ENCODE results near the gene ASIC2.

ASIC2 gene

DNA sequence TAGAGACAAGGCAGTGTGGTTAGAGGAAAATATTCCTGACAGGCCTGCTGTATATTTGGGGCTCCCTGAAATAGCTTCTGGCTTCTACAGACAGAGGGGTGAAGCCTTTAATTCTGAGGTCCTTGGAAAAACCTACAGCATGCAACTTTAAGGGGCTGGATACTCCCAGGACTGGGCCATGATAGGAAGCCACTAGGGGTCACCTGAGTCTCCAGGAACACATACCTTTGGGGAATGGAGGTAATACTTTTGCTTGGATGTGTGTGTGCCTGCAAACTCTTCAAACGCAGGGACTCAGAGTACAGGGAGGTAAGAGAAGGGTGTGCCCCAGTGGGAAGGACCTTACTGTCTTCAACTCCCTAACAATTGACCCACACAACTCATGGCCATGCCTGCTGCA, 4.1 kb downstream of the ASIC2 start:
- DNase-seq (ENCODE audit: low read depth in 2 of 2) = no peak

DNA sequence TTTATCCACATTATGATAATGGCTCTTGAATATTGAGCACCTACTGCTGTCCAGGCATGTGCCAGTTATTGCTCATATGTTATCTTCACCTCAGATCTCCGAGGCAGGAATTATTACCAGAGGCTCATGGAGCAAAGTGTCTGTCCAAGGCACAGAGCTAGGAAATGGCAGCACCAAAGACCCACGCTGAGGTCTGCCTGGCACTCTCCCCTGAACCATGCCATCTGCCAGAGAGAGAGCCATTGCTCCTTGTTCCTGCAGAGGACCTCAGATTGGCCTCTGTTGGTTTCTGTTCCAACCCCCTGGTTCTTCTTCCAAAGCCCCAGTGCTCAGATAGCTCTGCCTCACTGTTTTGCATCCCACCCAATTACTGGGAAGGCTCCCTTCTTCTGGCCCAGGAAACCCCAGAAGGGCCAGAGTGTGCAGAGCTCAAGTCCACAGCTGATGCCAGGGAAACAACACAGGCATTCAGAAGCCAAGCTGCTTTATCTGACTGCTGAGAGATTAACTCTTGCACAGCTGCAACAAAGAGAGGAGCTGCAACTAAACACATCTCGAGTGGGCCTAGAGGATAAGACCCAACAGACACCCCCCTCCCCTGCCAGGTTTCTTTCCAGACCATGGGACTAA, 5.9 kb downstream of the ASIC2 start:
- DNase-seq (ENCODE audit: low read depth in 2 of 2) = no peak

DNA sequence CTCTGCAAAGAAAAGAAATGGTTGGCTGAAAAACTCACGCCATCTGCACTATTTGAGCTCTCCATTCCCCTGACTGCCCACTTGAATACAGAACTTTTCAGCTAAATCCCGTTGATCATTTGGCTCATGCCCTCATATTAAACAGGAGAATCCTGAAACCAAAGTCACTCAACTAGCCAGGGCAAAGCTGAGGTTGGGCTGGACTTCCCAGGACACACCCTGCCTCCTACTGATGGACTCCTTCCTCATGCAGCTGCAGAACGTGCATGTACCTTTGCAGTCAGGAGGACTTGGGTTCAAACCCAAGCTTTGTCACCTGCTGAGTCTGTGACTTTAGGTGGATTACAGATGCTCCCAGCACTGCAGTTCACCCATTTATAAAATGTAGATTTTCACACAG, 7.7 kb downstream of the ASIC2 start:
- DNase-seq (ENCODE audit: low read depth in 2 of 2) = no peak

DNA sequence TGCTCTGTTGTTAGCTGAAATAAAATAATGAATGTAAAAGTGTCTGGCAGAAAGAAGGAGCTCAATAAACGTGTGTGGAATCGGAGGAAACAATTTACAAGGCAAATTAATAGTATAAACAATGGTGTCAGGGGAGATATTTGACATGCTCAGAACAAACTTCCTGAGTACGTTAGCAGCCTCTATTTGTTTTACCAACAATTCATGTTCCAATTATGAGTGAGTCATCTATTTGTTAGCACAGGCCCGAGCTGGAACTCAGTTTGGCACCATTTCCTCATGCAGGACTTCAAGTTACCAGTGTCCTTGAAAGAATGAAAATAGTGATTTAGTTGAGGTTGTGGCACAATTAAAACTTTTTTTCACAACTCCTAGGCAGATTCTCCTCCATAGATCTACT, 9.1 kb downstream of the ASIC2 start:
- DNase-seq (ENCODE audit: low read depth in 2 of 2) = no peak

DNA sequence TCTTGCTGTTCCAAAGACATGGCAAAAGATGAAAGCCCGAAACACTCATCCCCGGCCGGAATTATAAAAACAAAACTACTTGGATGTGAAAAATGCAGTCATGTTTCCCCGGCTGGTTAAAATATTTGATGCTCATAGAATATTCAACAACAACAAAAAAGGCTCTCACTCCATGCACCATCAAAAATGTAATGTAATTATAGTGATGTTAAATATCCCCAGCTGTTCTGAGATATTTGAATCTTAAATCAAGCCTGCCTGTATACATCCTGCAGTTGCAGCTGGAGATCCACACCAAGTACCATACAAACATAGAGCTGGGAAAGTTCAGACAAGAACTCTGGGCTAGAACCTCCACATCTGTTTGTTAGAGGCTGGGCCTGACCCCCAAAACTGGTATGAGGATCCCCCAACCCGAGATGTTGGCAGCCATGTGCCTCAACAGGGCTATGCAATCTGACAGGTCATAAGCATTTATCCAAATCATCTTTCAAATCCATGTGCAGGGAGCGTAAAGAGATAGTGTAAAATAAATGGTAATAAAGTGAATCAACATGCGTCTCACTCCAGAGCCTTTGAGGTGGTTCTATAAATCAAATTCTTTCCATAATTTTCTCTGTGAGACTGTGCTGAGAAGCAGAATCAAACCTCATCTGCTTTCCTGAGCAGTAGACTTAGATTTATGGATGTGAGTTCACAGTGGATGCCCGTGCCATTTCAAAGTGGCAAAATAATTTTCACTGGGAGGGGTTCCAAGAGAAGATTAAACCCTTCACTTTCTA, 12.7 kb downstream of the ASIC2 start:
- DNase-seq (ENCODE audit: low read depth in 2 of 2) = no peak

DNA sequence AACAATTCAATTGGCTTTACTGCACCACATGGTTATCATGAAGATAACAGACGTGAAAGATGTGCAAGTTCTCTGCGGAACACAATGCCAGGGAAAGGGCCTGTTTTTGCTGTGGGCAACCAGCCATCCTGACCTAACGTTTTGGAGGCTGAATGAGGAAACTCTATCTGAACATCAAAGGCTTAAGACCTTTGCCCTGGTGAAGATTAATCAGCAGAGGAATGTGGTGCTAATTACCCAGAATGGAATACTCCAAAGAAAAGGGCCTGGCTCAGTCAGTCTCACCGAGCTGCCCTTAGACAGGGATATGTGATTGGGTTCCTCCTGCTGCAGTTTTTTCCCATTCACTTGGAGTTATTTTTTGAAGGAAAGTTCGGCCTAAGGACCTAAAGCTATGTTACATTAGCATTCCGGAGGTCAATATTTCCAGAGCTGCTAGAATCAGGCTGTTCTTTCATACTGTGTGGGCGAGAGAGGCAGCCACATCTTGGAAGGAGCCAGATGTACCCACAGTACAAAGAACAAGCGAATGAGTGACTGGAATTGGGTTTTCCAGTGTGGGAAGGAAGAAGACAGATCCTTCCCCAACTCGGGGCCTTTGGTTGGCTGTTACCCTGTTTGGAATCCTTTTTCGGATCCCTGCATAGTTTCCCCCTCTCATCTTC, 15.5 kb downstream of the ASIC2 start:
- DNase-seq (ENCODE audit: low read depth in 2 of 2) = no peak

DNA sequence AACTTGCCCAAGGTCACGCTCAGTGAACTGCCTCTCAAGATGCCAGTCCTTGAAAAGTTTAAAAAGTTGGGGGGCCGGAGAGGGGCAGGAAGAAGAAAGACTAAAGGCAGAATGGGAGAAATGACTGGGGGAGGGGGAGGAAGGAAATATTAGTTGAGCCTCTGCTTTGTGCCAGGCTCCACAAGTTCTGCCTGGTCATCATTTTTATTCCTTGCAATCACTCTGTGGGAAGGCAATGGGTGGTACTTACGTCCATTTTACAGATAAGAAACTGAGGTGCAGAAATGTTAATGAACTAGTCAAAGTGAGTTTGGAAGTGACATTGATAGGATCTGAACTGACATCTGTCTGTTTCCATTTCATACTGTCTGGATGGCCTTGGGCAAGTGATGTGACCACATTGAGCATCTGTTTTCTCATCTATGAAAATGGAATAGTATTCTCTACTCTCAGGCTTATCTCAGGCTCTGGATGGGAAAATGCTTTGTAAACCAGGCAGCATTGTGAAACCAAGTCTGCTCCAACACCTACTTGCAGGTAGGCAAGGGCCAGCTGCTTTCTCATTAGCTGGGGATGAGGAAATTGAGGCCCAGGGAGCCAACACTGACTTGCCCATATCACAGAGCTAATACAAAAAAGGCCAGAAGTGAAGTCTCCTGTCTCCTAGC, 19.2 kb downstream of the ASIC2 start:
- no peak for DNase-seq (ENCODE audit: low read depth in 2 of 2)

DNA sequence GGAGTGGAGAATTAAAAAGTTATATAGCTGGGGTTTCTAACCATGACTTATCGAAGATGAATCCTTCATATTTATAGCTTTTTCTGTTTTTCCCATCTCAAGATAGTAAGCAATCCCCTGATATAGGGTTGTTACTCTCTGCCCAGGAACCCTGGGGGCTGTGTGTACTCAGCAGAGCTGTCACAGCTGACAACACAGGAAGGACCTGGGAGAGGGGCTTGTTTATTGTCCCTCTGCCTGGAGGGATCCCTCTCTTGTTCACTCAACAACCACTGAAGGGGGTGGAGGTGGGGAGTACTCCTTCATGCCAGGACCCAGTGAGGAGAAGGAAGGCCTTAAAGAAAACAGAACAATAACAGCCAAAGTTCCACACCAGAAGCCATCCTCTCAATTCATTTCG, 19.8 kb downstream of the ASIC2 start:
- no peak for DNase-seq (ENCODE audit: low read depth in 2 of 2)

DNA sequence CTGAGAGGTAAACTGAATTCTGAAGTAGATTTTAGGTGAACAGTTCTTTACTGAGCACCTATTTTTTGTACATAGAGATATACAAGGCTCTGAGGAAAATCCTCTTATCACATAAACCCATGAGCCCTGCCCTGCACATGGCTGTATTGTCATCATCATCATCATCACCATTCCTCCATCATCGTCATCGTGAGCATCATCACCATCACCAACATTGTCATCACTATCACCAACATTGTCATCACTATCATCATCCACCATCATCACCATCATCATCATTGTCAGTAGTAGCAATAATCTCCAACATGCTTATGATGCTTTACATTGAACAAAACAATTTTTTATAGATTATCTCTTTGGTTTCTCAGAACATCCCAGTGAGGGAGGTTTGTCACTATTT, 20.7 kb downstream of the ASIC2 start:
- no peak for DNase-seq (ENCODE audit: low read depth in 2 of 2)

DNA sequence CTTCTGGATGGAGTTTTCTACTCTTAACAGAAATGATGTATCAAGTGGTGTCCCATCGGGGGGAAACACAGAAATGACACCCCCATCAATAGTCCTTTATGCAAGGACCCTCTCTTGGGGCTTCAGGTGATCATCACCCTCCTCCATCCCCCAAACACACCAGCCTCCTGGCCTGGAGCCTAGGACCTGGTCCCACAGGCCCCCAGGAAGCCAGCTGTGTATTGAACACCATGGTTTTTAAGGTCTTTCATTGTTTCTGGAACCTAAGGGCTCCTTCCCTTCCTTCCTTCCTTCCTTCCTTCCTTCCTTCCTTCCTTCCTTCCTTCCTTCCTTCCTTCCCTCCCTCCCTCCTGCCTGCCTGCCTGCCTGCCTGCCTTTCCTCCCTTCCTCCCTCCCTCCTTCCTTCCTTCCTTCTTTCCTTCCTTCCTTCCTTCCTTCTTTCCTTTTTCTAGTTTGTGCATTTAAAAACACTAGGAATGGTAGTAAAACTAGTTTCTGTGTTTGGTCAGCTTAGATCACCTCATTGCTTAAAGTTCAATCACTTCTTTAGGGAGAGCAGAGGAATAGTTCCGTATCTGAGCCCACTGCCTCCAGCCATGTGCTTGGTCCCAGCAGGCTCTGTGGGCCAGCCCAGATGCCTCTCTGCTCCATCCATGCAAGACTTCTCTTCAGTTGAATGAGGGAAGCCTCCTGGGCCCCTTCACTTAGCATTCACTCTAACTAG, 23.6 kb downstream of the ASIC2 start:
- DNase-seq (ENCODE audit: low read depth in 2 of 2) = no peak

DNA sequence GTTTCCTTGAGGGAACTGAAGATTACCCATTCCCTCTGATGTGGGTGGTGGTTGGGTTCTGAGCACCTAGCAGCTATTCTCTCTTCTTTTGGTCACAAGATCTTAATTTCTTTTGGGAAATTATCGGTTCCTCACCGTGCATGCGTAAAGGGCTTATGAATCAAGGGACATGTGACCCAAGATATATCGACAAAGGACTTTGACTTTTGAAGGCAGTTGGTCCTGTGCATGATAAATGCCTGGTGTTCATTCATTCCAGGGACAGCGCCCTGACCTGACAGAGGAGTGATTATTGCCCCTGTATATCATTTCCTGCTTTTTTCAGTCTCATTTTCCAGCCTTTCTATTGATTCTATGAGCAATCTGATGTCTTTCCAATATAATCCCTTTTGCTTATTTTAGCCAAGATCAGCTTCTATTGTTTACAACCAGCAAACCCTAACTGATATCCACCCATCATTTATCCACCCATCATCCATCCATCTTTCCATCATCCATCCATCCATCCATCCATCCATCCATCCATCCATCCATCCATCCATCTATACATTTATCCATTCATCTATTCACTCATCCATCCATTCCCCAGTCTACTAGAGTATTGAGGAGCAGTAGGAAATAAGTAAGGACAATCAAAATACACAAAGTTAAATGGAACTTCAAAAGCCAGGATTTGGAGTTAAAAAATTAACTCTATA, 25.1 kb downstream of the ASIC2 start:
- DNase-seq (ENCODE audit: low read depth in 2 of 2) = no peak

DNA sequence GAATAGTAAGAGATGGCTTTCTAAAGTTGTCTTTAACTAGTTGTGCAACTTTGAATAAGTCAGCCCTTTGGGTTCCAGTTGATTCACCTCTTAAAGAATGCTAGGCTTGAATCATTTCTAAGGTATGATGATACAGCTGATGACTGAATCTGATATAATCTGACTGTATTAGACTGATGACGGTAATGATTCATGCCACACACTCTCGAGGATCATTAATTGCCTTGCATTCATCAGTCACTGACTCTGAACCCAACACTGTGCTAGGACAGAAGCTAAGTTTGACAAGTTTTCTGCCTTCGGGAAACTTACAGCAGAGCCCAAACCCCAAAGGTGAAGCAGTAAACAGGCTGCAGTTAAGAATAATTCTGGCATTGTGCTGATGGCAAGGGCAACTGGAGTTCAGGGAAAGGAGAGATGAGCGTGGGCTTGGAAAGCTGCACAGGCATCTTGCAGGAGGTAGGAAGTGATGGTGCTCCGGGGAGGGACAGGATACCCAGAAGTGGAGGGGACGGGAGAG, 25.8 kb downstream of the ASIC2 start:
- no peak for DNase-seq (ENCODE audit: low read depth in 2 of 2)

DNA sequence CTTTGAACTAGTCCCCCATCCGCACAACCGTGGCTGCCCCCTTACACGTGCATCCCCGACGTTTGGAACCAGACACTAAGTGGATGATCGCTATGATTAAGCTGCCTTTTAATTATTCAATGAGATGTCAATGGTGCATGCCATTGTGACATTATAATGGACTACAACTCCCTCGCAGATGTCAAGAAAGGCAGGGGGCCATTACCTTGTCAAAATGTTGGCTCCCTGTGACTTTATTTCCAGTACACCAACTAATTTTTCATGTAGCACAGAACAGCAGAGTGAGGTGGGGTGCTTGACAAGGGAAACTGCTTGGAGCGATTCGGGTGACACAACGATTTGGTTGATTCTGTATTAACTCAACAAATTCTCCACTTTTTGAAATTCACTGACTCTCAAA, 26.5 kb downstream of the ASIC2 start:
- DNase-seq (ENCODE audit: low read depth in 2 of 2) = no peak

DNA sequence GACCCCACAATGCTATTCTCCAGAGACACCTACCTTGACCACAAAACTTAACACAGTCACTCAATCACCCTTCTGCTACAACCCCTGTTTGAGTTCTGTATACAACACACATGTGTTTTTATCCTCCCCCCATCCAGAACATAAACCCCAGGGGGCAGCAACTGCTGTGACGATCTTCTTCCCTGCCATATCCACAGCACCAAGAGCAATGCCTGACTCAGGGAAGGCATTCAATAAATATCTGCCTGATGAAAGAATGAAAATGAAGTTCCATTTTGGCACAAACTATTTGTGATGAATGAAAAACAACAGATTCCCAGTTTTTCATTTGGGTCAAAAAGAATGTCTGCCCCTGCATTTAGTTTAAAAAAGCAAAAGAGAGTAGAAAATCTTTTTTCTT, 27.0 kb downstream of the ASIC2 start:
- DNase-seq (ENCODE audit: low read depth in 2 of 2) = no peak

DNA sequence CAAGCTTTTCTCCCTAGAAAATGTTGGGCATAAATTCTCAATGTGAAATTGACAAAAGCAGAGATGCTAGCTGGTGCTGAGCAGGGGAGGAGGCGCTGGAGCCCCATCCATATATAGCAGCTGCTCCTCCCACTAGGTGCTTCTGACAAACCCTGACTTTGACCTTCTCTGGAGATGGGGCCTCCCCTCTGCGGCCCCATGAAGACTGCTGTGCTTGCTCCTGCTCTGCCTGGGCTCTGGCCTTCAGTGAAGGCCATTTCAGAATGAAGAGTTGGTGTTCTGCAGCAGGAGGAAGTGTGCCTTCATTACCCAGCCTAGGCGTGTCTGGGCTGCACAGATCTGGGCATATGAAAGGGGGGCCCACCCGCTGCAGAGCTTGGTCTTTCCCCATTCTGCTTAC, 29.7 kb downstream of the ASIC2 start:
- DNase-seq (ENCODE audit: low read depth in 2 of 2) = no peak

DNA sequence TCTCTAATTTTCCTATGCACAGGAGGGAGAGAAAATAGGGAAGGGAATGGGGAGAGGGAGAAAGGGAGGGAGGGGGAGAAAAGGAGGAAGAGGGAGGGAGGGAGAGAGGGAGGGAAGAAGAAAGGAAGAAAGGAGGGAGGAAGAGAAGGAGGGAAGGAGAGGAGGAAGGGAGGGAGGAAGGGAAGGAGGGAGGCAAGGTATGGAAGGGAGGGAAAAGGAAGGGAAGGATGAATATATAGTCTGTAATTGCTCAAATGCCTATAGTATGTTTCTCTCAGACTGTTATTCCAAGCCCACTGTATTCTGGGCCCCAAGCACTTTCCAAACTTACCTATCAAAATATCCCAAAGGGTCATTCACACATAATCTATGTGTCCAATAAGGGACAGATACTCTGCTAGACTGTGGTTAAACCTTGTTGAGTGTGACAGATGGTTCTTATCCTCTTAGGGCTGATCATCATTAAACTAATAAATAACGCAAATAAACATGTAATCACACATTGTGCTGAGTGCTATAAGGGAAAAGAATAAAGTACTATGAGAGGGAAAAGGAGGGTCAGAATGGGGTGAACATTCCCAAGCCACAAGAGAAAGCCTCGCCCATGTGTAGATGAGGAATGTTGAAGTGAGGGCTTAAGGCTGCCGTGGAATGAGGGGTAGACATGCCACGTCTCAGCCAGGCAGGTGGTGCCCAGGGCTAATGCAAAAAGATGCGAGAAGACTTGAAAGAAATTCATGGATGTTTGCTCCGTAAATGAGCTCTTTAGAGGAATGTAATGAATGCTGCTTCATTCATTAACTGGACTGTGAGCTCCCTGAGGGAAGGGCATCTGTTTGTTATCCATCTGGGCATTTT, 30.6 kb downstream of the ASIC2 start:
- DNase-seq (ENCODE audit: low read depth in 2 of 2) = no peak

DNA sequence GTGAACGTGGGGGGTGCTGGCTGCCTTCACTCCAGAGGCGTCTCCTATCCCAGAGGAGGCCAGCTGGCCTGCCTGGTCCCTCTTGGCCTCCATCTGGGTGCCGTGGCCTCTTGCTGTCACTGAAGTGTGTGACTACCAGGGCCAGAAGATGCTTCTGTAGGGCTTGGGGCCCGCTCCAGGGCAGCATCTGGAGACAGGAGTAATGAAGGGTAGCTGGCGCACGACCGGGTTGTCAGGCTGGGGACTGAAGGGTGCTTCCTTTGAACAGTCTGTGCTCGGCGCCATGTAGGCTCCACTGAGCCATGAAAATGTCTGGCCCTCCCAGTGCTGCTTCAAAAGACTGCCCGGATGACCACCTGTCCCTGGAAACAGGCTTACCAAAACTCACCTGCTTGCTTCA, 31.3 kb downstream of the ASIC2 start:
- DNase-seq (ENCODE audit: low read depth in 2 of 2) = no peak

DNA sequence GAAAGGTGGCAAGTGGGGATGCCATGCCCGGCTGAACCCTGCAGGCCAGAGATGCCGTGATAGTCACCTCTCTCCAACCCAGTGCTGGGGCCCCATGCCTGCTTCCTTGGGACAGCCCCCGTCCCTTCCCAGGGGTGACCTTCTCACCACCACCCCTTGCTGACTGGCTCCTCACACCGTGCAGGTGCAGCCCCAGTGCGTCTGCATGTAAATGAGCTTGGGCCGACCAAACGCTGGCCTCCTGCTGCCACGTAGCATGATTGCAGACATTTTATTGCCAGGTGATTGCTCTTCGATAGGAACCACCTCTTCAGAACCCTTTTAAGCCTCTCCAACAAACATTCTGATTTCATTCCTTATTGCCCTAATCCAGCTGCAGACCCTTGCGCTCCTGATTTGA, 32.5 kb downstream of the ASIC2 start:
- no peak for DNase-seq (ENCODE audit: low read depth in 2 of 2)

DNA sequence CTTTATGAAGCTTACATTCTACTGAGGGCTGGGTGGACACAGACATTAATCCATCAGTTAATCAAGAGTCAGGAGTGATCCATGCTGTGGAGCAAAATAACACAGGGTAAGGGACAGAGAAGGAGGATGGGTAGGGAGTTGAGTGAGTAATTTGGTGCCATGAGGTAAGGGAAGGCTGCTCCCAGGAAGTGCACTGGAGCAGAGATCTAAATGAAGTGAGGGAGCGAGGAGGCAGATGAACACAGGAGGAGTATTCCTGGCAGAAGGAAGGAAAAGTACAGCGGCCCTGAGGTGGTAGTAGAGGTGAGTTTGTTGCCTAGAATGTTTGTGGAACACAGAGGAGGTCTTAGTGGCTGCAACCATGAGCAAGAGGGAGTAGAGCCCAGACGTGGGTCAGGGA, 34.8 kb downstream of the ASIC2 start:
- DNase-seq (ENCODE audit: low read depth in 2 of 2) = no peak

DNA sequence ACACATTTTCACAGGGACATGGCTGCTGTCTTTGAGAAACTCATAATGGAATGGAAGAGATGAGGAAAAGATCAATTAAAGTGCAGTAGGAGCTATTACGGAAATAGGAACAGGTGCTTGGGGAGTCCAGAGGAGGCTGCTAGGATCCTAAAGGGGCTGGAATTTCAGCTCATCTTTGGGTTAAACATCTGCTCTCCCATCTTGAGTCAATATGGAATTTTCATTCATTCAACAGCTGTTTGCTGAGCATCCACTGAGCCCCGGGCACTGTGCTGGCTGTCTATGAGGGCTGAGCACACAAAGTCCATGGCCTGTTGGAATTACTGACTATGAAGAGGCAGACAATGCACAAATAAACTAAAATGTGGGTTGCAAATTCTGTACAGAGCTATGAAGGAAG, 47.9 kb downstream of the ASIC2 start:
- DNase-seq (ENCODE audit: low read depth in 2 of 2) = no peak

Data from stimulated activated CD8-positive, alpha-beta memory T cell treated with anti-CD3 and anti-CD28 coated beads, Interleukin-7, amount 100 ng/mL, for 1 hour (primary cell).